Measurements from ENCODE around the gene ZCRB1. TPM values are rescaled to one million over a fixed set of nuclear protein-coding genes. Genes with fewer than 3 reads are reported as not detected.
"Not testable (repeated sequence)": the region's sequence is repeated elsewhere in the genome, so short reads cannot be mapped to it uniquely, and the experiment has no call there.

Gene ZCRB1
- total RNA-seq, 1 experiment from 2014 or later, result 62.0 TPM

DNA sequence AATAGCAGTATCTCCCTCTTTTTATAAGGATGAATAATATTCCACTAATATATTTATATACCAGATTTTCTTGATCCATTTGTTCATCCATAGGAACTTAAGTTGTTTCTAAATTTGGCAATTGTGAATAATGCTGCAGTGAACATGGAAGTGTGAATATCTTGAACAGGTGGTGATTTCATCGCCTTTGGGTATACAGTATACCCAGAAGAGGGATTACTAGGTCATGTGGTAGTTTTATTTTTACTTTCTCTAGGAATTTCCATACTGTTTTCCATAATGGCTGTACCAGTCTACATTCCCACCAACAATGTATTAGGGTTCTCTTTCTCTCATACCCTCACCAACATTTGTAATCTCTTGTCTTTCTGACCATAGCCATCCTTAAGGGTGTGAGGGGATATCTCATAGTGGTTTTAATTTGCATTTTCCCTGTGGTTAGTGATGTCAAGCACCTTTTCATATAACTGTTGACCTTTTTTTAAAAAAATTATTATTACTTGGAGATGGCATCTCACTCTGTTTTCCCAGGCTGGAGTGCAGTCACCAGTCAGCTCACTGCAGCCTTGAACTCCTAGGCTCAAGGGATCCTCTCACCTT lies 20.6 kb upstream of the ZCRB1 start:
- DNase-seq (ENCODE audit: low read depth in 1 of 2, low spot score in 2 of 2), result no peak
- H3K4me3 ChIP-seq, result no peak overlapping the region
- no peaks in the 10 kb centered on the region for H3K9me3 ChIP-seq (replicated peaks)
- H3K27me3 ChIP-seq (replicated peaks), result no peaks in the 10 kb centered on the region
- H3K4me1 ChIP-seq (replicated peaks), result no peaks in the 10 kb centered on the region
- peaks cover 4% of the 10 kb centered on the region; the same call in 1 of the 2 replicates for H3K36me3 ChIP-seq
- no peak overlapping the region for H3K27ac ChIP-seq

DNA sequence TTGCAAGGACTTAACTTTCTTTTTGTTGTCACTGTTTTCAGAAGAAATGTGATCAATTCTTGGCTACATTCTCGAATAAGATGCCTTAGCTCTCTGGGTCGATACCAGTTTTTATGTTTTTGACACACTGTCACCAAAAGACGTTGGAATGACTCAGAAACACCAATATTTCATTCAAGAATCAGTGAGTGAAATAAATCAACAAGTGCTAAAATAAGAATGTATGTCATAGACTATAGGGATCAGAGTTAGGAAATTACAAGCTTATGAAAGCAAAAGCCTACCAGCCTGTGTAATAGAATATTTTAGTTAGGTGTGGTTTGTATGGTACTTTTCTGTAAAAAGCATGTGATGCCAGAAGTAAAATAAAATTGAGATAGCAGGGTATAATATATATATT lies 17.8 kb upstream of the ZCRB1 start:
- no peak overlapping the region for H3K4me3 ChIP-seq
- DNase-seq (ENCODE audit: low read depth in 1 of 2, low spot score in 2 of 2), result no peak
- H3K27me3 ChIP-seq (replicated peaks), result no peaks in the 10 kb centered on the region
- H3K4me1 ChIP-seq (replicated peaks), result no peaks in the 10 kb centered on the region
- no peaks in the 10 kb centered on the region for H3K9me3 ChIP-seq (replicated peaks)
- H3K27ac ChIP-seq, result no peak overlapping the region
- H3K36me3 ChIP-seq, result peaks cover 4% of the 10 kb centered on the region; the same call in 1 of the 2 replicates

DNA sequence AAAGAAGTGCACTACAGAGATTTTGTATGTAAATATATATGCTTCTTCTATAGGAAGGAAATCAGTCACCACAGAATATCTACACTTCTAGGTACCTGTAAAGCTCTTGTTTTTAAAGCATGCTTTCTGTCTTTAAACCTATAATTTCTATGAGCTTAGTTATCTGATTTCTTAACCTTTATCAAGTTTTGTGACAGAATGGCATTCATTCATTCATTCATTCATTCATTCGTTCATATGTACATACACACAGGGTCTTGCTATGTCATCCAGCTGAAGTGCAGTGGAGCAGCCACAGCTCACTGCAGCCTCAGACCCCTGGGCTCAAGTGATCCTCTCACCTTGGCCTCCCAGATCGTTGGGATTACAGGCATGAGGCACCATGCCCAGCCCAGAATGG lies 16.1 kb upstream of the ZCRB1 start:
- Histone ChIP-seq H3K4me3 (no peak overlapping the region), H3K4me1 (replicated peaks) (no peaks in the 10 kb centered on the region), H3K27me3 (replicated peaks) (no peaks in the 10 kb centered on the region), H3K27ac (no peak overlapping the region), H3K36me3 (peaks cover 12% of the 10 kb centered on the region), H3K9me3 (replicated peaks) (no peaks in the 10 kb centered on the region)
- DNase-seq (ENCODE audit: low read depth in 1 of 2, low spot score in 2 of 2), result no peak

DNA sequence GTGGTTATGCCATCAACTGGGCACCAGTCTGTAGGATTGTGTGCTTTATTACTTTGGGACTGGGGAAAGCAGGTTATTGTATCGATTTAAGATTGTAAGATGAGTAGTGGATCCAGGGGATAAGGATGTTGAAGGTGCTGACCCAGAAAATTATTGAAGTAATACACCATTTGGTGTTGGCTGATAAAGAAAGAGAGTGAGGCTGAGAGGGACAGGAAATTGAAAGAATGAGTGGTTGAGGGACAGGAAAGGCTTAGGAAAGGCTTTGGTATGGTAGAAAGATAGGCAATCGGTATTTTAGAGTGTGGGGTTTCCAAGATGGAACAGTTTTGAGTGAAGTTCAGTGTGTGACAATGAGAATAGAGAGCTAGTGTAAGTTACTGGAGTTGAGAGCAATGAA lies 12.4 kb upstream of the ZCRB1 start:
- Histone ChIP-seq H3K9me3 (replicated peaks) (no peaks in the 10 kb centered on the region), H3K4me3 (no peak overlapping the region), H3K4me1 (replicated peaks) (no peaks in the 10 kb centered on the region), H3K27ac (no peak overlapping the region), H3K27me3 (replicated peaks) (no peaks in the 10 kb centered on the region), H3K36me3 (peaks cover 19% of the 10 kb centered on the region)
- DNase-seq (ENCODE audit: low read depth in 1 of 2, low spot score in 2 of 2), result no peak

DNA sequence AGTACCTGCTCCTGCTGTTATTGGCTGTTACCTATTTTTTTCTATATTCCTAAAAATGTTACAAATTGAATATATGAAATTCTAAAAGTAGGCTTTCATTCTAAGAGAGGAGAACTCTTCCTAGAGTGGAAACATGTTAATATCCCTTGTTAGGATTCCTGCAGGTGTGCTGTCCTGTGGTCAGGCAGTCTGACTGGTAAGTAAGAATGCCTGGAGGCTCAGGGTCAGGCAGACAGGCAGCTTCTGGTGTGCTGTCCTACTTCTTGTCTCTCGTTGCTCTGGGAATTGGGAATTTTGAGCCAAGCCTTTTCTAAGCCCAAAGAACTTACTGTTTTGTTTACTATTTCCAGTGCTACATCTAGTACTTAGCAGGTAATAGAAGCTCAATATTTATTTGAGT lies 10.4 kb upstream of the ZCRB1 start:
- H3K36me3 ChIP-seq, result peaks cover 16% of the 10 kb centered on the region
- H3K9me3 ChIP-seq (replicated peaks), result no peaks in the 10 kb centered on the region
- H3K4me3 ChIP-seq, result no peak overlapping the region
- H3K27ac ChIP-seq, result no peak overlapping the region
- H3K4me1 ChIP-seq (replicated peaks), result no peaks in the 10 kb centered on the region
- H3K27me3 ChIP-seq (replicated peaks), result no peaks in the 10 kb centered on the region
- no peak for DNase-seq (ENCODE audit: low read depth in 1 of 2, low spot score in 2 of 2)

DNA sequence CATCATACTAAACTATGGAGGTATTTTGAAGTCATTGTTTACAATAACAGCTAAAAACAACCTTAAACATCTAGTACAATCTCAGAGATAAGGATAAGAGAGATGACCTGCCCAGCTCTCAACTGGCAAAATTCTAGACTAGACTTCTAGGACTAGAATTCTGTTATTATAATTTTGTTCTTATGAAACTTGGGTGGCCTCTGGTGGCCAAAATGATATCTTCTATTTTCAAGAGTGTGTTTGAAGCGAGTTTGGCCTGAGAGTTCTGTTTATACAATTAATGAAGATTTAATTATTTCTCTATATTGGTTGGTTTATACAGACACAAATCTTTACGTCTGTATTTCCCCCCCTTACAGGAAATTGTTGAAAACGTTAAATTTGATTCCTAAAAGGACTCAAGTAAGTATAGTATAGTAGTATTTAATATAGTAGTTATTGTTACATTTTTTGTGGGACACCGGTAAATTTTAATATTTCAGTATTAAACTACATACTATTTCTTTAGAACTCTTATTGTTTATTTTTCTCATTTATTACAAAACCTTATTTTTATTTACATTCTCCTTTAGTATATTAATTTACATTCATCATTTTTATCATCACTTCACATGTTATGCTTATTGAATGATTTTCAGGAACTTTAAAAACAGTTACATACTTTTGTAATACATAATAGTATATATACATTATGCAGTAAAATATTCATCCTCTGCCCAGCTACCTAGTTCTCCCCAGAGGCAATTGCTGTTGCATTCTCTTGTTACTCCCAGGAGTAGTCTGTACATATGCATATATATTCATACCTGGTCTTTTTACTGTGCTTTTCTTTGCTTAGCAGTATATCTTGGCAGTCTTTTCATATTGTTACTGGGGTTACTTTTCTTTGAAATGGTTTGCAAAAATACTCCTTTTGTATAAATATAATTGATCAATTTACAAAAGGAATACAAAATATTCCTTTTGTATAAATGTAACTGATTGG lies 6.7 kb upstream of the ZCRB1 start:
- no peak overlapping the region for H3K27ac ChIP-seq
- peaks cover 8% of the 10 kb centered on the region for H3K36me3 ChIP-seq
- H3K27me3 ChIP-seq (replicated peaks), result no peaks in the 10 kb centered on the region
- peak in 1 of 2 experiments; percentile 18 for DNase-seq (ENCODE audit: low read depth in 1 of 2, low spot score in 2 of 2)
- no peaks in the 10 kb centered on the region; the same call in 1 of the 2 replicates for H3K4me1 ChIP-seq (replicated peaks)
- H3K4me3 ChIP-seq, result no peak overlapping the region
- H3K9me3 ChIP-seq (replicated peaks), result no peaks in the 10 kb centered on the region

DNA sequence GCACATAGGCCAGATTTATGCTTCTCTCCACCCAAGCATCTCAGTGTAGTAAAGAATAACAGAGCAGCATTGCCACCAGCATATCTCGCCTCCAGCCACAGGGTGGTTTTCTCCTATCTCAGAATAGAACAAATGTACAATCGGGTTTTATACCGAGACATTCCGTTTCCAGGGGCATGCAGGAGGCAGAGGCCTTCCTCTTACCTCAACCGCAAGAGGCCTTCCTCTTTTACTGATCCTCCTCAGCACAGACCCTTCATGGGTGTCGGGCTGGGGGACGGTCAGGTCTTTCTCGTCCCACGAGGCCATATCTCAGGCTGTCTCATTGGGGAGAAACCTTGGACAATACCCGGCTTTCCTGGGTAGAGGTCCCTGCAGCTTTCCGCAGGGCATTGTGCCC lies 4.2 kb upstream of the ZCRB1 start:
- peaks cover 14% of the 10 kb centered on the region for H3K36me3 ChIP-seq
- H3K9me3 ChIP-seq (replicated peaks); H3K27me3 ChIP-seq (replicated peaks); H3K4me1 ChIP-seq (replicated peaks); DNase-seq (ENCODE audit: low read depth in 1 of 2, low spot score in 2 of 2); H3K4me3 ChIP-seq; H3K27ac ChIP-seq: not testable (repeated sequence)

DNA sequence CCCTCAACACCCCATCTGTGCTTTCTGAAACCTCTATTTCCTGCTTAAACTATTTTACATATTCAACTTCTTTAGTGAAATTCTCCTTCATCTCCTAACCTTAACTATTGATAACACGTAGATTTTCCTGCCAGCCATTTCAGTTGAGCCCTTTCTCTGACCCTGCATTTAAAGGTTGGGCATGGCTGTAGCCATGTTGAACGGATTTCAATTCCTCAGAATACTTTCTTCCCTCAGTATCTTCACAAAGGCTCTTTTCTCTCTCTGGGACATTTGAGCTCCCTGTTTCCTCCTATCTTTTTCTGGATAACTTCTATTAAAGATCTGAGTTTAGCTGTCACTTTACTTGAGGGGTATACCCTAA lies 1.3 kb upstream of the ZCRB1 start:
- peak overlapping the region; percentile 70; the same call in 1 of the 2 replicates for H3K27ac ChIP-seq
- H3K4me3 ChIP-seq, result peak overlapping the region; percentile 62
- H3K9me3 ChIP-seq (replicated peaks), result no peaks in the 10 kb centered on the region
- DNase-seq (ENCODE audit: low read depth in 1 of 2, low spot score in 2 of 2), result no peak
- no peaks in the 10 kb centered on the region for H3K27me3 ChIP-seq (replicated peaks)
- H3K36me3 ChIP-seq, result peaks cover 19% of the 10 kb centered on the region
- H3K4me1 ChIP-seq (replicated peaks), result peaks cover 13% of the 10 kb centered on the region

DNA sequence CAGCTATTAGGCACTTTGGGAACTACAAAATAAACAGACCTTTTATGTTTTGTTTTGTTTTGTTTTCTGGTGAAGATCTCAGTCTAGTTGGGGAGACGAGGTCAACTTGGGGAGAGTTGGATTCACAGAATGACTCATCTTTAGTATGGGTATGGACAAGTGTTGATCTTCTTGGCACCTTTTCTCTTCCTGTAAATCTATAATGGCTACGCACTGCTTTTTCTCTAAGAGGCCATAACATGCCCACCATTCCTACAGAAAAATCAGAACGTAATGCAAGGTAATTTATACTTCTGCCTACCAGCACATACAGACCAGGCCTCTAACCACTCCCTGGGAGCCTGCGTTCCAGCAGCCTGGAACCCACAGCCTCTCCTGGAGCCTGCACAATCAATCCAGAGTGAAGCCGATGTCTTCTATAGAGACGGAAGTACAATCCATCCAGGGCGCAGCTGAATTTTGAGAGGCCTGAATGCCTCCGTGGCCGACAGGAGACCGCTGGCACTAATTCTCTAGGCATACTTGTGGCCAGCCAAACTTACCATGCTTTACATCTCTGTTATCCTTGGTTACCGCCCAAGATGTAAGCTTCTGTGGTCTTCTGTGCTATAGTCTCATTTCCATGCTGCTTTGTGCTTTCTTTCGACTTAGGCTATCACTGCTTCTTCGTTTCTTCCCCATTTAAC lies 790 bp upstream of the ZCRB1 start:
- Histone ChIP-seq H3K27ac (peak overlapping the region; percentile 70), H3K9me3 (replicated peaks) (no peaks in the 10 kb centered on the region), H3K4me1 (replicated peaks) (peaks cover 13% of the 10 kb centered on the region), H3K4me3 (peak overlapping the region; percentile 62), H3K27me3 (replicated peaks) (no peaks in the 10 kb centered on the region), H3K36me3 (peaks cover 19% of the 10 kb centered on the region)
- peak; percentile 31 to 45 for DNase-seq (ENCODE audit: low read depth in 1 of 2, low spot score in 2 of 2)

DNA sequence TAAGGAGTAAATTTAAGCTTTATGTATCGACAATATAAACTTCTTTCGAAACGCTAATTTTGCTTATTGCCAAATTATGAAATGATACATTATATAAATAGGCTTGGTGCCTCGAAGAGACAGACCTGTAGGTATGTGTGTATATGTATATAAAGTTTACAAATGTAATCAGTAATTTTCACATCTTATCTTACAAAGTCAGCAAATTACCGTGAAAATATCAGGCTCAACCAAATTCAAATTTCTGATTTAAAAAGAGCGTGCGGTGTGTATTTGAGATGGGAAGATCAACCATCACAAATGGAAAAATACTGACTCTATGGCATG lies 605 bp downstream of the ZCRB1 start:
- H3K36me3 ChIP-seq, result peaks cover 19% of the 10 kb centered on the region
- no peaks in the 10 kb centered on the region for H3K27me3 ChIP-seq (replicated peaks)
- DNase-seq (ENCODE audit: low read depth in 1 of 2, low spot score in 2 of 2), result no peak
- peak overlapping the region; percentile 62 for H3K4me3 ChIP-seq
- H3K27ac ChIP-seq, result peak overlapping the region; percentile 70
- H3K4me1 ChIP-seq (replicated peaks), result peaks cover 13% of the 10 kb centered on the region
- no peaks in the 10 kb centered on the region for H3K9me3 ChIP-seq (replicated peaks)

DNA sequence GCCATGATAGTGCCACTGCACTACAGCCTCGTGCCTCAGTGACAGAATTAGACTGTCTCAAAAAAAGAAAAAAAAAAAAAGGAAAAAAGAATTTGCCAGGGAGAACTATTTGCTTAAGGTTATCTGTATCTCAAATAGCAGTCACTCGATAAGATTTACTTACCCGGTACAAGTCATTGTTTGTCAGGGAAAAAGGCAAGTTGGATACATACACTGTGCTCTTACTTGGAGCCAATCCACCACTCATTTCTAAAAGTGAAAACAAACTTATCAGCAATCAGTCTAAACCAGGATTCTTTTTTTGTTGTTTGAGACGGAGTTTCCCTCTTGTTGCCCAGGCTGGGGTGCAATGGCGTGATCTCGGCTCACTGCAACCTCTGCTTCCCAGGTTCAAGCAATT lies 2.0 kb downstream of the ZCRB1 start:
- Histone ChIP-seq H3K27ac (no peak overlapping the region), H3K9me3 (replicated peaks) (no peaks in the 10 kb centered on the region), H3K4me1 (replicated peaks) (peaks cover 13% of the 10 kb centered on the region), H3K27me3 (replicated peaks) (no peaks in the 10 kb centered on the region), H3K4me3 (no peak overlapping the region), H3K36me3 (peaks cover 19% of the 10 kb centered on the region)
- DNase-seq (ENCODE audit: low read depth in 1 of 2, low spot score in 2 of 2), result no peak

DNA sequence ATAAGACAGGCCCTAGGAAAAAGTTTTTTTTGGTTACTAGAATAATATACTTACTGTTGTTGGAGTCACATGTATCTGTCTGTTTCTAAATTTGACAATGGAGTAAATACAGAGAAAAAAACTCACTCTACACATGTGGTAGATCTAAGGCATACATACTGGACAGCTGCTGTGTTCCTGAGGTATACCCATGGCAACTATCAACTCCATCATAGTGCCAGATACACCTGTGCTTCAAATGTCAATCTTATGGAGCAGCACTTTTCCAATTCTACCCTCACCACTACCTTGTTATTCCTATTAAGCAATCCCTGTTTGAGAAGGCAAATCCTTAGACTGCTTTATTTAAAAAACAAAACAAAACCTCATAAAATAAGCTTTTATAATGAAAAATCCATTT lies 3.3 kb downstream of the ZCRB1 start:
- Histone ChIP-seq H3K27me3 (replicated peaks) (no peaks in the 10 kb centered on the region), H3K36me3 (peaks cover 19% of the 10 kb centered on the region), H3K4me3 (no peak overlapping the region), H3K9me3 (replicated peaks) (no peaks in the 10 kb centered on the region), H3K4me1 (replicated peaks) (peaks cover 13% of the 10 kb centered on the region), H3K27ac (no peak overlapping the region)
- no peak for DNase-seq (ENCODE audit: low read depth in 1 of 2, low spot score in 2 of 2)

DNA sequence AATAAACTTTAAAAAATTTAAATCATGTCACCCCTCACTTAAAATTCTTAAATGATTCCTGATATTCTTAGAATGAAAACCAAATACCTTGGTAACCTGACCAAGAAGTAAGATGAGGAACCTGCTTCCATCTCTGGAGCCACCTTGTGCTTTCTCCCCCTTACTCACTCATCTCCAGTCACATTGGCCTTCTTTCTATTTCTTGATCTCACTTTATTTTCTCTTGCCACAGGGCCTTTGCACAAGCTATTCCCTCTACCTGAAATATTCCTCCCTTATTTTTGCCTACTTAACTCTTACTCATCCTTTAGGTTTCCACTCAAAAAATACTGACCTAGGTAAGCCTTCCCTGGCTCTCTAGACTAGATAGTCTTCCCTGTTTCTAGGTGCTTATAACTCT lies 5.1 kb downstream of the ZCRB1 start:
- 0 out of 2 replicates have a peak, but pooled peaks cover 5% of the 10 kb centered on the region for H3K4me1 ChIP-seq (replicated peaks)
- no peak overlapping the region for H3K4me3 ChIP-seq
- H3K27ac ChIP-seq, result no peak overlapping the region
- no peaks in the 10 kb centered on the region for H3K9me3 ChIP-seq (replicated peaks)
- no peaks in the 10 kb centered on the region for H3K27me3 ChIP-seq (replicated peaks)
- no peak for DNase-seq (ENCODE audit: low read depth in 1 of 2, low spot score in 2 of 2)
- H3K36me3 ChIP-seq, result peaks cover 20% of the 10 kb centered on the region

DNA sequence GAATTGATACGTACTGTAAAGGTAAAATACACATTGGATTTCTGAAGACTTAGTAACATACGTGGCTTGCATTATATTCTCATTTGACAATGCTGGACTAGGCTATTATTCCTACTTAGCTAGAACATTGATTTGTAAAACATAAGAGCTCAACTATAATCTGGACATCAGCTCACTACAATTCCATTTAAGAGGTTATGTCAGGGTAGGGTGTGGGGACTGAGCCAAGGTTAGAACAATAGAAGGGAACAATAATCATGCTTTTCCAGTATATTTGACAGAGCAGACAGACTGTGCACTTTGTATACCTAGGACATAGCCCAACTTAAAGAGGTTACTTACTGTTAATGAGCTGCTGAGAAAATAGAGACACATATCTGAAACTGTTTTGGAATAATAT lies 10.8 kb downstream of the ZCRB1 start:
- DNase-seq (ENCODE audit: low read depth in 1 of 2, low spot score in 2 of 2), result no peak
- Histone ChIP-seq H3K4me1 (replicated peaks) (no peaks in the 10 kb centered on the region), H3K9me3 (replicated peaks) (no peaks in the 10 kb centered on the region), H3K4me3 (no peak overlapping the region), H3K36me3 (peaks cover 34% of the 10 kb centered on the region), H3K27me3 (replicated peaks) (no peaks in the 10 kb centered on the region), H3K27ac (no peak overlapping the region)
